ENCODE data around the gene DNAI7. TPM values are rescaled to one million over a fixed set of nuclear protein-coding genes. Genes with fewer than 3 reads are reported as not detected.

Gene DNAI7
- total and polyA plus RNA-seq, 2 of the 13 experiments (the other 11 are each of a cell fraction or from before 2014, with no cell fraction given), result 0.04 to 0.25 TPM

- DNase-seq (ENCODE audit: low spot score) (no peak), FAIRE-seq (no peak), ATAC-seq (no peak)
- intact Hi-C loops (cut with micrococcal nuclease; ENCODE audit: unreplicated experiment) (no loop called here), in situ Hi-C loops (cut with HindIII; ENCODE audit: extremely low pct_ligation_motif_present, low pct_unique_long_range_greater_than_20kb) (no loop called here)
- Histone ChIP-seq H4K20me1 (ENCODE audit: insufficient read depth, low read length) (no peaks in the 10 kb centered on the region), H3K27ac (ENCODE audit: extremely low read length, insufficient read depth, low read length) (no peak overlapping the region), H3K4me1 (ENCODE audit: insufficient read depth, low read length) (peaks cover 7% of the 10 kb centered on the region; the same call in 1 of the 2 replicates), H3K27me3 (ENCODE audit: control insufficient read depth in 1 of 2, insufficient read depth in 2 of 2, low read length in 2 of 2) (no peaks in the 10 kb centered on the region), H3K9ac (ENCODE audit: insufficient read depth, low read depth, low read length) (no peak overlapping the region), H3K4me3 (replicated peaks in 1 of 3; ENCODE audit: insufficient read depth in 1 of 3, low read depth in 2 of 3, low read length in 3 of 3) (no peak overlapping the region), H3K9me3 (ENCODE audit: low read length) (no peaks in the 10 kb centered on the region), H3K79me2 (ENCODE audit: insufficient read depth, low read length) (no peaks in the 10 kb centered on the region), H2AFZ (ENCODE audit: low read length) (no peak overlapping the region), H3K4me2 (ENCODE audit: low read depth, low read length) (no peak overlapping the region), H3K36me3 (replicated peaks in 1 of 2; ENCODE audit: control insufficient read depth in 1 of 2, insufficient read depth in 2 of 2, low read length in 2 of 2) (no peaks in the 10 kb centered on the region)
- POLR2A ChIA-PET, result no interaction called here
- WGBS (ENCODE audit: low lambda C conversion rate), result 86% methylated on average over 3 of the region's 3 CpGs
- CTCF ChIA-PET (ENCODE audit: low intra/inter-chr PET ratio, low total read pairs), result no interaction called here
- BruUV-seq (replicated peaks), result no TSS peak
- TF ChIP-seq TOPORS (CRISPR knock-in tag; IDR thresholded peaks at IDR 0.05) (no peak), ATF6 (CRISPR knock-in tag; conservative IDR thresholded peaks at IDR 0.05) (no peak), ZNF7 (CRISPR knock-in tag; IDR thresholded peaks at IDR 0.05) (no peak), HMG20B (CRISPR knock-in tag; conservative IDR thresholded peaks at IDR 0.05) (no peak), USF2 (IDR thresholded peaks at IDR 0.05; ENCODE audit: low read depth, low read length) (no peak), USF2 (CRISPR knock-in tag; IDR thresholded peaks at IDR 0.05; ENCODE audit: borderline replicate concordance) (no peak), HOXD1 (CRISPR knock-in tag; IDR thresholded peaks at IDR 0.05) (no peak), MLXIP (CRISPR knock-in tag; IDR thresholded peaks at IDR 0.05; ENCODE audit: borderline replicate concordance) (no peak), ZNF333 (CRISPR knock-in tag; IDR thresholded peaks at IDR 0.05; ENCODE audit: borderline replicate concordance) (no peak), ZNF225 (CRISPR knock-in tag; IDR thresholded peaks at IDR 0.05) (no peak), ZNF562 (CRISPR knock-in tag; IDR thresholded peaks at IDR 0.05; ENCODE audit: borderline replicate concordance) (no peak), RERE (CRISPR knock-in tag; IDR thresholded peaks at IDR 0.05; ENCODE audit: low read depth) (no peak), ZNF329 (CRISPR knock-in tag; IDR thresholded peaks at IDR 0.05; ENCODE audit: low read depth) (no peak)
Measured at GRCh38 chr12:25113651-25114050, 81.3 kb downstream of the DNAI7 start.
